Caco-2 (cell line): ENCODE results near the gene P4HA2. TPM values are rescaled to one million over a fixed set of nuclear protein-coding genes. Genes with fewer than 3 reads are reported as not detected.

Experiments
- BruUV-seq: library from RNA; stranded (reverse); fragments of 400-500 nt; replicated peaks from 2 replicates; lab custom pipeline; 2021; lab: Mats Ljungman, UMichigan
- CTCF ChIA-PET: fragments of 300-600 bp; sonication (Branson Sonifier 250); formaldehyde crosslinking; loops from one replicate; lab custom pipeline; 2022; ENCODE audit warnings: antibody characterized with exemption; lab: Charles Lee
- POLR2A ChIA-PET: fragments of 300-600 bp; sonication (Branson Sonifier 250); formaldehyde crosslinking; loops from one replicate; lab custom pipeline; 2022; ENCODE audit warnings: antibody characterized with exemption; lab: Charles Lee
- DNase-seq, 2 experiments: peaks; one replicate each; pipeline versions ENCODE4 v3.0.0 to v3.0.0-alpha.2; 2020 to 2022
- H3K27me3 ChIP-seq: replicated peaks from 2 replicates; pipeline ENCODE4 v1.6.0; 2011; ENCODE audit warnings: low read length; ENCODE audit not compliant: control insufficient read depth, insufficient read depth
- H3K36me3 ChIP-seq: 2 replicates; pipeline ENCODE4 v1.5.1; 2011; ENCODE audit warnings: low read length; ENCODE audit not compliant: control insufficient read depth, insufficient read depth
- H3K4me1 ChIP-seq: fragments of 250-450 bp; sonication (Bioruptor Pico); 2 replicates; pipeline ENCODE4 v1.5.1; 2020; ENCODE audit warnings: mild to moderate bottlenecking
- H3K4me3 ChIP-seq: 2 replicates; pipeline ENCODE4 v1.5.1; 2011; ENCODE audit warnings: low read depth, mild to moderate bottlenecking, control low read depth, low read length
- H3K9me3 ChIP-seq: fragments of 250-450 bp; sonication (Bioruptor Pico); 2 replicates; pipeline ENCODE4 v1.5.1; 2020; ENCODE audit warnings: mild to moderate bottlenecking, moderate library complexity
- H3K27ac Mint-ChIP-seq: one replicate; pipeline ENCODE4 v1.8.0; 2022; ENCODE audit warnings: mixed read lengths; ENCODE audit not compliant: unreplicated experiment
- H3K27me3 Mint-ChIP-seq: one replicate; pipeline ENCODE4 v1.8.0; 2022; ENCODE audit warnings: mixed read lengths; ENCODE audit not compliant: insufficient read depth, unreplicated experiment
- H3K36me3 Mint-ChIP-seq: one replicate; pipeline ENCODE4 v1.8.0; 2022; ENCODE audit warnings: mild to moderate bottlenecking, mixed read lengths; ENCODE audit not compliant: insufficient read depth, unreplicated experiment
- H3K4me1 Mint-ChIP-seq: one replicate; pipeline ENCODE4 v1.8.0; 2022; ENCODE audit warnings: low read depth, mixed read lengths; ENCODE audit not compliant: unreplicated experiment
- H3K4me3 Mint-ChIP-seq: one replicate; pipeline ENCODE4 v1.8.0; 2022; ENCODE audit warnings: mild to moderate bottlenecking, moderate library complexity, mixed read lengths; ENCODE audit not compliant: unreplicated experiment
- H3K9me3 Mint-ChIP-seq: one replicate; pipeline ENCODE4 v1.8.0; 2022; ENCODE audit warnings: mixed read lengths; ENCODE audit not compliant: unreplicated experiment
- CTCF ChIP-seq, 2 experiments: fragments of 200-600 bp in 1 of 2; IDR thresholded peaks; 1 replicate in 1 of 2; 2 replicates in 1 of 2; pipeline versions ENCODE4 v1.5.1 to v1.8.0; 2011 to 2022; ENCODE audit warnings: antibody characterized with exemption in 1 of 2, control low read depth in 1 of 2, inconsistent platforms in 1 of 2, low read depth in 1 of 2, low read length in 1 of 2, mild to moderate bottlenecking in 1 of 2, moderate library complexity in 1 of 2; ENCODE audit not compliant: insufficient read depth in 1 of 2, severe bottlenecking in 1 of 2, unreplicated experiment in 1 of 2
- intact Hi-C: fragments of 100-400 bp; cut with micrococcal nuclease; formaldehyde crosslinking; loops from one replicate; pipeline ENCODE4 v1.10.0; 2022; ENCODE audit not compliant: unreplicated experiment
- total RNA-seq: library from RNA; stranded (reverse); gene quantifications from 2 replicates; pipeline ENCODE4 v1.2.3, GENCODE V29; 2022

Gene P4HA2
- total RNA-seq, 1 experiment from 2014 or later, result 41.0 TPM

GRCh38 chr5:132256783-132257130, 29.1 kb upstream of the P4HA2 start:
- intact Hi-C loops, result no loop called here
- H3K27me3 ChIP-seq, result no peaks in the 10 kb centered on the region
- no peaks in the 10 kb centered on the region for H3K9me3 Mint-ChIP-seq
- POLR2A ChIA-PET, result no interaction called here
- H3K27me3 Mint-ChIP-seq, result no peaks in the 10 kb centered on the region
- CTCF ChIA-PET, result no interaction called here
- H3K9me3 ChIP-seq, result no peaks in the 10 kb centered on the region
- no peak overlapping the region for H3K4me3 ChIP-seq
- no peaks in the 10 kb centered on the region for H3K4me1 Mint-ChIP-seq
- H3K36me3 ChIP-seq, result no peaks in the 10 kb centered on the region
- H3K4me1 ChIP-seq, result no peaks in the 10 kb centered on the region
- DNase-seq, result peak in 1 of 2 experiments; percentile 12
- no peaks in the 10 kb centered on the region for H3K36me3 Mint-ChIP-seq
- H3K27ac Mint-ChIP-seq, result no peak overlapping the region
- H3K4me3 Mint-ChIP-seq, result no peak overlapping the region
- BruUV-seq, result no TSS peak
- no peak for TF ChIP-seq CTCF (IDR thresholded peaks at IDR 0.05; ENCODE audit: insufficient read depth in 1 of 2, low read depth in 1 of 2, low read length in 1 of 2, severe bottlenecking in 1 of 2, unreplicated experiment in 1 of 2)

GRCh38 chr5:132256086-132256782, 28.6 kb upstream of the P4HA2 start:
- DNase-seq, result peak in 1 of 2 experiments; percentile 12
- Histone ChIP-seq H3K4me1 (no peaks in the 10 kb centered on the region), H3K4me3 (no peak overlapping the region), H3K27me3 (no peaks in the 10 kb centered on the region), H3K36me3 (no peaks in the 10 kb centered on the region), H3K9me3 (no peaks in the 10 kb centered on the region)
- ChIA-PET CTCF (no interaction called here), POLR2A (no interaction called here)
- Mint-ChIP-seq H3K4me1 (no peaks in the 10 kb centered on the region), H3K36me3 (no peaks in the 10 kb centered on the region), H3K9me3 (no peaks in the 10 kb centered on the region), H3K27ac (no peak overlapping the region), H3K27me3 (no peaks in the 10 kb centered on the region), H3K4me3 (no peak overlapping the region)
- TF ChIP-seq CTCF (IDR thresholded peaks at IDR 0.05; ENCODE audit: insufficient read depth in 1 of 2, low read depth in 1 of 2, low read length in 1 of 2, severe bottlenecking in 1 of 2, unreplicated experiment in 1 of 2), result no peak
- BruUV-seq, result no TSS peak
- intact Hi-C loops, result no loop called here

- Histone ChIP-seq H3K36me3 (no peaks in the 10 kb centered on the region), H3K9me3 (0 out of 2 replicates have a peak, but pooled peaks cover 2% of the 10 kb centered on the region), H3K4me1 (no peaks in the 10 kb centered on the region), H3K4me3 (no peak overlapping the region), H3K27me3 (no peaks in the 10 kb centered on the region)
- BruUV-seq, result no TSS peak
- no peak overlapping the region for H3K27ac Mint-ChIP-seq
- no peaks in the 10 kb centered on the region for H3K9me3 Mint-ChIP-seq
- DNase-seq, result peak in 1 of 2 experiments; percentile 25
- no peaks in the 10 kb centered on the region for H3K36me3 Mint-ChIP-seq
- intact Hi-C loops, result no loop called here
- ChIA-PET POLR2A (no interaction called here), CTCF (interaction anchor here (1.5 kb wide), 1 partner anchor 16 kb away, joined by 6 read pairs; no protein-coding TSS in a partner anchor)
- H3K4me3 Mint-ChIP-seq, result no peak overlapping the region
- H3K27me3 Mint-ChIP-seq, result no peaks in the 10 kb centered on the region
- H3K4me1 Mint-ChIP-seq, result no peaks in the 10 kb centered on the region
- TF ChIP-seq CTCF (IDR thresholded peaks at IDR 0.05; ENCODE audit: insufficient read depth in 1 of 2, low read depth in 1 of 2, low read length in 1 of 2, severe bottlenecking in 1 of 2, unreplicated experiment in 1 of 2), result no peak
Observed at GRCh38 chr5:132254321-132254977, 26.8 kb upstream of the P4HA2 start.
